ENCODE measurements around the gene ABCF2. TPM values are rescaled to one million over a fixed set of nuclear protein-coding genes. Genes with fewer than 3 reads are reported as not detected.
A peak's percentile ranks its signal among the peaks of the same experiment; 100 is the strongest.

ABCF2 gene
- total and polyA plus RNA-seq, 2 donors from 2014 or later, result 22.5 to 30.8 TPM

DNA sequence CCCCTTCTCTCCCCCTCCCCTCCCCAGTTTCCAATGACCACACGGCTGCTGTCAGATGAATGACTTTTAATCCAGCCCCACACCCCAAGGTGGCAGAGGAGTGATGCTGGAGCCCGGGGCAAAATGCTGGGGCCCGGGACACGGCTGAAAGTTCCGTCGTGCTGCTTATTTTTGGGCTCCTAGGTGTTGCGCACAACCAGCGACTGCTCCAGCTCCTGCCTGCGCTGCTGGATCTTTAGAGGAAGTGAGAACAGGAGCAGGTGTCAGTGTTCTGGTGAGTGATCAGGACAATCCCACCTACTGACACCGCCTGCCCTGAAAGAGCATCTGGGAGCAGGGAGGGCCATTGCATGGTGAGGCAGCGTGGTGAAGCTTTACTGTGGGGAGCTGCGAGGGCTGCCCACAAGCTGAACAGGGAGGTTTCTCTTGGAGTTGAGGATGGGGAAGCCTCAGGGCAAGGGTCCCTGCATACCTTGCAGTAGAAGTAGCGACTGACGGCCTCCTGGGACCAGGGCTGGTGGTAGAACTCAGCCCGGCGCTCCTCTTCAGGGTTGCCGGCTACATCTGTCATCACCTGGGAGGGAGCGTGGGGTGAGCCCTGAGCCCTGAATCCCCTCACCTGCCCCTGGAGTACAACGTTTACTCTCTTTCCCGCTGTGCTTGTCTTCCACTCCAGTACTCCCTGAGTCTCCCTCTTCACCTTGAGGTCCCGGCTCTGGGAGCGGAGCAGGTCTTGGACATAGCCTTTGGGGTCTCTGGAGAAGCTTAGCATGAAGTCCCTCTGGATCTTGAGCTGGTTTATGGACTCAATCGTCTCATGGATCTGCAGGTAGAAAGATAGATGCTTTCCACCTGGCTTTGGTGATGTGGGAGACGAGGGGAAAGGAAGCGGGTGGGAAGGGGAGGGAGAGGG lies 12.2 kb upstream of the ABCF2 start:
- Histone ChIP-seq H3K27me3 (ENCODE audit: control insufficient read depth, insufficient read depth, low read length) (no peaks in the 10 kb centered on the region), H3K36me3 (ENCODE audit: control insufficient read depth in 2 of 3, insufficient read depth in 3 of 3, low read length in 3 of 3) (peaks cover 2 to 15% (median 7%) of the 10 kb centered on the region in 3 donors), H3K9me3 (ENCODE audit: control insufficient read depth in 2 of 3, insufficient read depth in 1 of 3, low read length in 3 of 3) (no peaks in the 10 kb centered on the region), H3K4me1 (ENCODE audit: control insufficient read depth in 2 of 3, insufficient read depth in 2 of 3, low read depth in 1 of 3, low read length in 3 of 3) (peaks cover 0 to 10% (median 0%) of the 10 kb centered on the region in 3 donors), H3K4me3 (ENCODE audit: low read length in 3 of 3) (no peak overlapping the region), H3K27ac (ENCODE audit: low read depth in 2 of 2, low read length in 2 of 2) (no peak overlapping the region), H3K9ac (ENCODE audit: low read length in 3 of 3) (no peak overlapping the region)
- TF ChIP-seq, protein P1, sequence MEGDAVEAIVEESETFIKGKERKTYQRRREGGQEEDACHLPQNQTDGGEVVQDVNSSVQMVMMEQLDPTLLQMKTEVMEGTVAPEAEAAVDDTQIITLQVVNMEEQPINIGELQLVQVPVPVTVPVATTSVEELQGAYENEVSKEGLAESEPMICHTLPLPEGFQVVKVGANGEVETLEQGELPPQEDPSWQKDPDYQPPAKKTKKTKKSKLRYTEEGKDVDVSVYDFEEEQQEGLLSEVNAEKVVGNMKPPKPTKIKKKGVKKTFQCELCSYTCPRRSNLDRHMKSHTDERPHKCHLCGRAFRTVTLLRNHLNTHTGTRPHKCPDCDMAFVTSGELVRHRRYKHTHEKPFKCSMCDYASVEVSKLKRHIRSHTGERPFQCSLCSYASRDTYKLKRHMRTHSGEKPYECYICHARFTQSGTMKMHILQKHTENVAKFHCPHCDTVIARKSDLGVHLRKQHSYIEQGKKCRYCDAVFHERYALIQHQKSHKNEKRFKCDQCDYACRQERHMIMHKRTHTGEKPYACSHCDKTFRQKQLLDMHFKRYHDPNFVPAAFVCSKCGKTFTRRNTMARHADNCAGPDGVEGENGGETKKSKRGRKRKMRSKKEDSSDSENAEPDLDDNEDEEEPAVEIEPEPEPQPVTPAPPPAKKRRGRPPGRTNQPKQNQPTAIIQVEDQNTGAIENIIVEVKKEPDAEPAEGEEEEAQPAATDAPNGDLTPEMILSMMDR (IDR thresholded peaks at IDR 0.05; ENCODE audit: borderline replicate concordance, extremely low read depth, insufficient read depth), result no peak
- no peak for DNase-seq
- no peak for FAIRE-seq
- intact Hi-C loops (cut with DNase I), result no loop called here

DNA sequence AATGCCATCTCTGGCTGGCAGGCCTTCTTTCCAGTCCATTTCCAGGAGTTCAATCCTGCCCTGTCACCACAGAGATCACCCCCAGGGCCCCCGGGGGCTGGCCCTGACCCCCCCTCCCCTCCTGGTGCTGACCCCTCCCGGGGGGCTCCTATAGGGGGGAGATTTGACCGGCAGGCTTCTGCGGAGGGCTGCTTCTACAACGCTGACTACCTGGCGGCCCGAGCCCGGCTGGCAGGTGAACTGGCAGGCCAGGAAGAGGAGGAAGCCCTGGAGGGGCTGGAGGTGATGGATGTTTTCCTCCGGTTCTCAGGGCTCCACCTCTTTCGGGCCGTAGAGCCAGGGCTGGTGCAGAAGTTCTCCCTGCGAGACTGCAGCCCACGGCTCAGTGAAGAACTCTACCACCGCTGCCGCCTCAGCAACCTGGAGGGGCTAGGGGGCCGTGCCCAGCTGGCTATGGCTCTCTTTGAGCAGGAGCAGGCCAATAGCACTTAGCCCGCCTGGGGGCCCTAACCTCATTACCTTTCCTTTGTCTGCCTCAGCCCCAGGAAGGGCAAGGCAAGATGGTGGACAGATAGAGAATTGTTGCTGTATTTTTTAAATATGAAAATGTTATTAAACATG lies 11.3 kb upstream of the ABCF2 start:
- no peak overlapping the region for H3K9ac ChIP-seq (ENCODE audit: low read length in 3 of 3)
- H3K36me3 ChIP-seq (ENCODE audit: control insufficient read depth in 2 of 3, insufficient read depth in 3 of 3, low read length in 3 of 3), result peaks cover 2 to 15% (median 7%) of the 10 kb centered on the region in 3 donors
- peak in 1 of 5 donors; percentile 66 for DNase-seq
- TF ChIP-seq, protein P1 (IDR thresholded peaks at IDR 0.05; ENCODE audit: borderline replicate concordance, extremely low read depth, insufficient read depth), result no peak
- H3K9me3 ChIP-seq (ENCODE audit: control insufficient read depth in 2 of 3, insufficient read depth in 1 of 3, low read length in 3 of 3), result no peaks in the 10 kb centered on the region
- intact Hi-C loops (cut with DNase I), result no loop called here
- no peak overlapping the region for H3K4me3 ChIP-seq (ENCODE audit: low read length in 3 of 3)
- no peak overlapping the region for H3K27ac ChIP-seq (ENCODE audit: low read depth in 2 of 2, low read length in 2 of 2)
- no peak for FAIRE-seq
- H3K4me1 ChIP-seq (ENCODE audit: control insufficient read depth in 2 of 3, insufficient read depth in 2 of 3, low read depth in 1 of 3, low read length in 3 of 3), result peaks cover 0 to 14% (median 6%) of the 10 kb centered on the region in 3 donors
- no peaks in the 10 kb centered on the region for H3K27me3 ChIP-seq (ENCODE audit: control insufficient read depth, insufficient read depth, low read length)

DNA sequence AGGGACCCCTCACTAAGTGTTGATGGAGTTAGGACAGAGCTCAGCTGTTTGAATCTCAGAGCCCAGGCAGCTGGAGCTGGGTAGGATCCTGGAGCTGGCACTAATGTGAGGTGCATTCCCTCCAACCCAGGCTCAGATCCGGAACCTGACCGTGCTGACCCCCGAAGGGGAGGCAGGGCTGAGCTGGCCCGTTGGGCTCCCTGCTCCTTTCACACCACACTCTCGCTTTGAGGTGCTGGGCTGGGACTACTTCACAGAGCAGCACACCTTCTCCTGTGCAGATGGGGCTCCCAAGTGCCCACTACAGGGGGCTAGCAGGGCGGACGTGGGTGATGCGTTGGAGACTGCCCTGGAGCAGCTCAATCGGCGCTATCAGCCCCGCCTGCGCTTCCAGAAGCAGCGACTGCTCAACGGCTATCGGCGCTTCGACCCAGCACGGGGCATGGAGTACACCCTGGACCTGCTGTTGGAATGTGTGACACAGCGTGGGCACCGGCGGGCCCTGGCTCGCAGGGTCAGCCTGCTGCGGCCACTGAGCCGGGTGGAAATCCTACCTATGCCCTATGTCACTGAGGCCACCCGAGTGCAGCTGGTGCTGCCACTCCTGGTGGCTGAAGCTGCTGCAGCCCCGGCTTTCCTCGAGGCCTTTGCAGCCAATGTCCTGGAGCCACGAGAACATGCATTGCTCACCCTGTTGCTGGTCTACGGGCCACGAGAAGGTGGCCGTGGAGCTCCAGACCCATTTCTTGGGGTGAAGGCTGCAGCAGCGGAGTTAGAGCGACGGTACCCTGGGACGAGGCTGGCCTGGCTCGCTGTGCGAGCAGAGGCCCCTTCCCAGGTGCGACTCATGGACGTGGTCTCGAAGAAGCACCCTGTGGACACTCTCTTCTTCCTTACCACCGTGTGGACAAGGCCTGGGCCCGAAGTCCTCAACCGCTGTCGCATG lies 10.5 kb upstream of the ABCF2 start:
- no peak overlapping the region for H3K27ac ChIP-seq (ENCODE audit: low read depth in 2 of 2, low read length in 2 of 2)
- H3K9ac ChIP-seq (ENCODE audit: low read length in 3 of 3), result no peak overlapping the region
- peaks cover 2 to 15% (median 7%) of the 10 kb centered on the region in 3 donors for H3K36me3 ChIP-seq (ENCODE audit: control insufficient read depth in 2 of 3, insufficient read depth in 3 of 3, low read length in 3 of 3)
- intact Hi-C loops (cut with DNase I), result no loop called here
- TF ChIP-seq, protein P1 (IDR thresholded peaks at IDR 0.05; ENCODE audit: borderline replicate concordance, extremely low read depth, insufficient read depth), result no peak
- no peaks in the 10 kb centered on the region for H3K27me3 ChIP-seq (ENCODE audit: control insufficient read depth, insufficient read depth, low read length)
- peaks cover 0 to 13% (median 6%) of the 10 kb centered on the region in 3 donors for H3K4me1 ChIP-seq (ENCODE audit: control insufficient read depth in 2 of 3, insufficient read depth in 2 of 3, low read depth in 1 of 3, low read length in 3 of 3)
- no peak for FAIRE-seq
- H3K9me3 ChIP-seq (ENCODE audit: control insufficient read depth in 2 of 3, insufficient read depth in 1 of 3, low read length in 3 of 3), result no peaks in the 10 kb centered on the region
- peak in 1 of 5 donors; percentile 72 for DNase-seq
- no peak overlapping the region for H3K4me3 ChIP-seq (ENCODE audit: low read length in 3 of 3)

Data from kidney (tissue), 14 donors.